DND-41 (cell line): ENCODE measurements around the gene BCAS3.
"Not testable (repeated sequence)": the region's sequence is repeated elsewhere in the genome, so short reads cannot be mapped to it uniquely, and the experiment has no call there.

Experiments used
- ATAC-seq: fragments of 200-7000 bp; cut with Tn5 transposase; 3 replicates; pipeline ENCODE4 v1.9.1; 2021; ENCODE audit warnings: low read depth; ENCODE audit not compliant: insufficient read depth
- DNase-seq: peaks from one replicate; pipeline ENCODE4 v3.0.0-alpha.2; 2020
- H2AFZ ChIP-seq: 2 replicates; pipeline ENCODE4 v1.6.0; 2012; ENCODE audit warnings: low read depth, low read length
- H3K27ac ChIP-seq: 2 replicates; pipeline ENCODE4 v1.5.1; 2012; ENCODE audit warnings: low read length, inconsistent platforms
- H3K27me3 ChIP-seq: fragments of 200-600 bp; sonication (generic); 2 replicates; pipeline ENCODE4 v1.6.0; 2012; ENCODE audit warnings: low read length, mild to moderate bottlenecking, inconsistent platforms; ENCODE audit not compliant: insufficient read depth, poor library complexity
- H3K36me3 ChIP-seq: 2 replicates; pipeline ENCODE4 v1.5.1; 2012; ENCODE audit warnings: low read length, inconsistent platforms; ENCODE audit not compliant: insufficient read depth
- H3K4me1 ChIP-seq: 2 replicates; pipeline ENCODE4 v1.5.1; 2012; ENCODE audit warnings: mild to moderate bottlenecking, low read length; ENCODE audit not compliant: insufficient read depth
- H3K4me2 ChIP-seq: 2 replicates; pipeline ENCODE4 v1.6.0; 2012; ENCODE audit warnings: mild to moderate bottlenecking, moderate library complexity, low read length, inconsistent platforms; ENCODE audit not compliant: insufficient read depth
- H3K4me3 ChIP-seq, 2 experiments: fragments of 200-600 bp in 1 of 2; shearing (Covaris generic) in 1 of 2; 2 replicates each; pipeline ENCODE4 v1.5.1; 2012 to 2016; ENCODE audit warnings: inconsistent platforms in 2 of 2, low read length in 2 of 2, mild to moderate bottlenecking in 2 of 2, low read depth in 1 of 2, moderate library complexity in 1 of 2
- H3K79me2 ChIP-seq: 2 replicates; pipeline ENCODE4 v1.6.0; 2012; ENCODE audit warnings: low read length, inconsistent platforms; ENCODE audit not compliant: insufficient read depth
- H3K9ac ChIP-seq: 2 replicates; pipeline ENCODE4 v1.6.0; 2012; ENCODE audit warnings: low read depth, mild to moderate bottlenecking, inconsistent platforms, low read length, moderate library complexity
- H3K9me3 ChIP-seq: 2 replicates; pipeline ENCODE4 v1.5.1; 2012; ENCODE audit warnings: low read length, moderate library complexity, mild to moderate bottlenecking, inconsistent platforms; ENCODE audit not compliant: insufficient read depth, severe bottlenecking
- H4K20me1 ChIP-seq: 2 replicates; pipeline ENCODE4 v1.6.0; 2012; ENCODE audit warnings: low read length; ENCODE audit not compliant: insufficient read depth
- EZH2 ChIP-seq: IDR thresholded peaks from 3 replicates; pipeline ENCODE4 v1.6.1; 2012; ENCODE audit warnings: borderline replicate concordance, low read depth, mild to moderate bottlenecking, moderate library complexity, low read length, inconsistent platforms; ENCODE audit not compliant: severe bottlenecking
- TF ChIP-seq, protein P1 (sequence below): IDR thresholded peaks from 2 replicates; pipeline ENCODE4 v1.5.1; 2012; ENCODE audit warnings: borderline replicate concordance, low read length, moderate library complexity, mild to moderate bottlenecking; ENCODE audit not compliant: poor library complexity, severe bottlenecking; ENCODE audit errors: extremely low read depth

The BCAS3 gene

DNA sequence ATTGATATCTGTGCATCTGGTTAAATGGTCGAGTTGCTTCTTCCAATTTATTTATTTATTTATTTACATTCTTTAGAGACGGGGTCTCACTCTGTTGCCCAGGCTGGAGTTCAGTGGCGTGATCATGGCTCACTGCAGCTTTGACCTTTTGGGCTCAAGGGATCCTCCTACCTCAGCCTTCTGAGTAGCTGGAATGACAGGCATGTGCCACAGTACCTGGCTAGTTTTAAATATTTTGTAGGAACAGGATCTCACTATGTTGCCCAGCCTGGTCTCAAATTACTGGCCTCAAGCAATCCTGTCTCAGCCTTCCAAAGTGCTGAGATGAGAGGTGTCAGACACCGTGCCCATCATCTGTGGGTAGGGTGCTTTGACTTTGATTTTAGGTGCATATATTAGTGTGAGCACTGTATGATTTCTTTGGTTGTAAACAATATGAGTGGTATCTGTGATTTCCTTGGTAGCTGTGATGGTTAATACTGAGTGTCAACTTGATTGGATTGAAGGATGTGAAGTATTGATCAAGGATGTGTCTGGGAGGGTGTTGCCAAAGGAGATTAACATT lies 90.2 kb downstream of the BCAS3 start:
- Histone ChIP-seq H4K20me1 (no peaks in the 10 kb centered on the region; the same call in 1 of the 2 replicates), H3K79me2 (no peaks in the 10 kb centered on the region), H3K36me3 (no peaks in the 10 kb centered on the region), H3K4me3 (no peak overlapping the region), H3K27me3 (no peaks in the 10 kb centered on the region), H3K9me3 (no peaks in the 10 kb centered on the region), H3K4me2 (no peak overlapping the region), H3K9ac (no peak overlapping the region), H3K4me1 (peaks cover 16% of the 10 kb centered on the region), H2AFZ (no peak overlapping the region), H3K27ac (no peak overlapping the region)
- ATAC-seq: no peak
- no peak for DNase-seq
- TF ChIP-seq, protein P1, sequence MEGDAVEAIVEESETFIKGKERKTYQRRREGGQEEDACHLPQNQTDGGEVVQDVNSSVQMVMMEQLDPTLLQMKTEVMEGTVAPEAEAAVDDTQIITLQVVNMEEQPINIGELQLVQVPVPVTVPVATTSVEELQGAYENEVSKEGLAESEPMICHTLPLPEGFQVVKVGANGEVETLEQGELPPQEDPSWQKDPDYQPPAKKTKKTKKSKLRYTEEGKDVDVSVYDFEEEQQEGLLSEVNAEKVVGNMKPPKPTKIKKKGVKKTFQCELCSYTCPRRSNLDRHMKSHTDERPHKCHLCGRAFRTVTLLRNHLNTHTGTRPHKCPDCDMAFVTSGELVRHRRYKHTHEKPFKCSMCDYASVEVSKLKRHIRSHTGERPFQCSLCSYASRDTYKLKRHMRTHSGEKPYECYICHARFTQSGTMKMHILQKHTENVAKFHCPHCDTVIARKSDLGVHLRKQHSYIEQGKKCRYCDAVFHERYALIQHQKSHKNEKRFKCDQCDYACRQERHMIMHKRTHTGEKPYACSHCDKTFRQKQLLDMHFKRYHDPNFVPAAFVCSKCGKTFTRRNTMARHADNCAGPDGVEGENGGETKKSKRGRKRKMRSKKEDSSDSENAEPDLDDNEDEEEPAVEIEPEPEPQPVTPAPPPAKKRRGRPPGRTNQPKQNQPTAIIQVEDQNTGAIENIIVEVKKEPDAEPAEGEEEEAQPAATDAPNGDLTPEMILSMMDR: no peak
- no peak for TF ChIP-seq EZH2

DNA sequence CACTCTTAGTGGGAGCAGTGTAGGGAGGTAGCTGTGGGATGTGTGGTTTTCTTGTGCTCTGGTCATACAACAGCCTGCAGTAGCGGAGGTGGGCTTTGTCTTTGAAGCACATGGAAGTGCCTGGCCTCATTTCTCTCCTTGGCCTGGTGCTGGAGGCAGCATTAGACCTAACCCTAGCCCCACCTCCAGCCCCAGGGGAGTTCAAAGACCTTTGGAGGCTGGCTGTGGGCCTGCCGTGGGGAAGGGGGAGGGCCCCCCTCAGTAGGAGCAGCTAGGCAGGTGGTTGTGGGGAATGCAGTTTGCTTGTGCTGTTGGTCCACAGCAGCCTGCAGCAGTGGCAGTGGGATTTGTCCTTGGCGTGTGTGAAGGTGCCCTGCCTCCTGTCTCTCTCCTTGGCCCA lies 91.7 kb downstream of the BCAS3 start:
- Histone ChIP-seq H3K4me2 (no peak overlapping the region), H3K9ac (no peak overlapping the region), H3K27ac (no peak overlapping the region), H3K4me3 (no peak overlapping the region), H3K36me3 (no peaks in the 10 kb centered on the region), H3K9me3 (no peaks in the 10 kb centered on the region), H3K27me3 (no peaks in the 10 kb centered on the region), H3K79me2 (no peaks in the 10 kb centered on the region), H4K20me1 (no peaks in the 10 kb centered on the region; the same call in 1 of the 2 replicates), H2AFZ (no peak overlapping the region; the same call in 1 of the 2 replicates), H3K4me1 (peaks cover 16% of the 10 kb centered on the region)
- TF ChIP-seq EZH2: no peak
- TF ChIP-seq, protein P1: no peak
- ATAC-seq (peak; percentile 100), DNase-seq (peak; percentile 84)

DNA sequence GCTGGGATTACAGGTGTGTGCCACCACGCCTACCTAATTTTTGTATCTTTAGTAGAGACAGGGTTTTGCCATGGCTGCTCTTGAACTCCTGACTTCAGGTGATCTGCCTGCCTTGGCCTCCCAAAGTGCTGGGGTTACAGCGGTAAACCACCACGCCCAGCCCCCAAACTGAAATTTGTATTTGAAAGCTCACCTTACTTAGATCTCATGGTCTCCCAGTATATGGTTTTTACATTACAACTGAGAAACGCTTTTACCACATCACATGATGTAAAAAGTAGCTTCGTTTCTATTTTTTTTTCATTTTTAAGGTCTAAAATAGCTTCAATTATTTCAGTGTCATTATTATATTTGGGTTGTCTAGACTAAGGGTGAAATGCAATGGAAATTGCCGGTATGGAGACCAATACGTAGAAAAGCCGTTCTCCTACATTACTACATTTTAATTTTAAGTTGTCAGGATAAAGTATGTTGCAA lies 93.3 kb downstream of the BCAS3 start:
- DNase-seq (no peak), ATAC-seq (no peak)
- H3K27me3 ChIP-seq: no peaks in the 10 kb centered on the region
- no peaks in the 10 kb centered on the region for H3K9me3 ChIP-seq
- H3K36me3 ChIP-seq: no peaks in the 10 kb centered on the region
- H3K27ac ChIP-seq: no peak overlapping the region
- no peak for TF ChIP-seq EZH2
- TF ChIP-seq, protein P1: no peak
- H2AFZ ChIP-seq: no peak overlapping the region
- H3K9ac ChIP-seq: no peak overlapping the region
- H3K79me2 ChIP-seq: no peaks in the 10 kb centered on the region
- H3K4me2 ChIP-seq: no peak overlapping the region
- H3K4me3 ChIP-seq: no peak overlapping the region
- H4K20me1 ChIP-seq: no peaks in the 10 kb centered on the region; the same call in 1 of the 2 replicates
- peaks cover 16% of the 10 kb centered on the region for H3K4me1 ChIP-seq

DNA sequence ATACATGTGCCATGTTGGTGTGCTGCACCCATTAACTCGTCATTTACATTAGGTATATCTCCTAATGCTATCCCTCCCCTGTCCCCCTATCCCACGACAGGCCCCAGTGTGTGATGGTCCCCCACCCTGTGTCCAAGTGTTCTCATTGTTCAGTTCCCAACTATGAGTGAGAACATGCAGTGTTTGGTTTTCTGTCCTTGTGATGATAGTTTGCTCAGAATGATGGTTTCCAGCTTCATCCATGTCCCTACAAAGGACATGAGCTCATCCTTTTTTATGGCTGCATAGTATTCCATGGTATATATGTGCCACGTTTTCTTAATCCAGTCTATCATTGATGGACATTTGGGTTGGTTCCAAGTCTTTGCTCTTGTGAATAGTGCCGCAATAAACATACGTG lies 94.0 kb downstream of the BCAS3 start:
- H3K9me3 ChIP-seq, ATAC-seq, H2AFZ ChIP-seq, H3K27ac ChIP-seq, H3K4me3 ChIP-seq, H3K36me3 ChIP-seq, DNase-seq, H3K79me2 ChIP-seq, H3K9ac ChIP-seq, H3K27me3 ChIP-seq, H4K20me1 ChIP-seq, H3K4me2 ChIP-seq: not testable (repeated sequence)
- H3K4me1 ChIP-seq: peaks cover 16% of the 10 kb centered on the region
